Stimulated activated effector memory CD8-positive, alpha-beta T cell treated with anti-CD3 and anti-CD28 coated beads, Interleukin-12 subunit alpha, Interleukin-12 subunit beta, amount 100 ng/mL, for 72 hours (primary cell): ENCODE data around the gene STS.

ENCODE experiments used
- ATAC-seq: fragments of 150-1000 bp; cut with Tn5 transposase; 2 replicates; pipeline ENCODE4 v1.10.0; 2021
- DNase-seq, 2 donors: peaks; one replicate each; pipeline ENCODE4 v3.0.0; 2021 to 2022; ENCODE audit warnings: low spot score in 2 of 2
- H3K27ac Mint-ChIP-seq: one replicate; pipeline ENCODE4 v1.8.0; 2022; ENCODE audit warnings: mild to moderate bottlenecking, mixed read lengths
- H3K36me3 Mint-ChIP-seq: one replicate; pipeline ENCODE4 v1.8.0; 2022; ENCODE audit warnings: mild to moderate bottlenecking, mixed read lengths
- H3K4me1 Mint-ChIP-seq: one replicate; pipeline ENCODE4 v1.8.0; 2022; ENCODE audit warnings: mixed read lengths
- H3K4me3 Mint-ChIP-seq: one replicate; pipeline ENCODE4 v1.8.0; 2022; ENCODE audit warnings: mild to moderate bottlenecking, mixed read lengths
- H3K9me3 Mint-ChIP-seq: one replicate; pipeline ENCODE4 v1.8.0; 2022; ENCODE audit warnings: mixed read lengths

The STS gene

GRCh38 chrX:7147413-7147977 lies at the start of gene STS:
STS (plus strand) TSS chrX:7147712; CDS start chrX:7253200, 105,488 bp downstream.
- peak within 1 kb of the TSS; percentile 71 for H3K4me3 Mint-ChIP-seq
- peaks cover 25% of the 10 kb centered on the region for H3K36me3 Mint-ChIP-seq
- DNase-seq = peak in 1 of 2 donors; percentile 56
- no peaks in the 10 kb centered on the region for H3K9me3 Mint-ChIP-seq
- peak within 1 kb of the TSS; percentile 85 for H3K27ac Mint-ChIP-seq
- peak; percentile 63 for ATAC-seq
- peaks cover 7% of the 10 kb centered on the region for H3K4me1 Mint-ChIP-seq

DNA sequence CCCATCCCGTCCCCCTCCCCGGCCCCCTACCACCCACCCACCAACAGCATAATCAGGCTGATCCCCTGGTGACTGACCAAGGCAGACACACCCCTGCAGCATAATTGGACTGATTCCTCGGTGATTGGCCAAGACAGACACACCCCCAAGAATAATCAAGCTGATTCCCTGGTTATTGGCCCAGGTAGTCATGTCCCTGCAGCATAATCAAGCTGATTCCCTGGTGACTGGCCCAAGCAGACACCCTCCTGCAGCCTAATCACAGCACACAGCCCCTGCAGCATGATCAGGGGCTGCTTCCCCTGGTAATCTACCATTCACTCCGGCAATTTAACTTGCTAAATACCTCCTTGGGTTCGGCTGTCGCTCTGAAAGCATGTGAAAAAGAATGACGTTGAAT lies 47.5 kb upstream of the STS start:
- H3K4me1 Mint-ChIP-seq = peaks cover 5% of the 10 kb centered on the region
- H3K36me3 Mint-ChIP-seq = peaks cover 17% of the 10 kb centered on the region
- H3K9me3 Mint-ChIP-seq = no peaks in the 10 kb centered on the region
- DNase-seq = no peak
- no peak for ATAC-seq
- no peak overlapping the region for H3K4me3 Mint-ChIP-seq
- H3K27ac Mint-ChIP-seq = no peak overlapping the region

DNA sequence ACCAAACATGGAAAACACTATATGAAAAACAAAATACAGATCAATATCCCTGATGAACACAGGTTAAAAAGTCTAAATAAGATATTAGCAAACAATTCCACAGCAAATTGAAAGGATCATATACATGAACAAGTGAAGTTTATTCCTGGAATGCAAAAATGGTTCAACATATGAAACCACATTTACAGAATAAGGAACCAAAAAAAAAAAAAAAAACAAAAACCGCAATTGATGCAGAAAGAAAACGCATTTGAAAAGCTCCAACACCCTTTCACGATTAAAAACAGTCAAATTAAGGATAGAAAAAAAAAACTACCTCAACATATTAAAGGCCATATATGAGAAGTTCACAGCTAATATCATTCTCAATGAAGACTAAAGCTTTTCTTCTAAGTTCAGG lies 45.4 kb upstream of the STS start:
- ATAC-seq (no peak), DNase-seq (no peak)
- H3K4me1 Mint-ChIP-seq = peaks cover 5% of the 10 kb centered on the region

GRCh38 chrX:7106649-7107048 lies 40.9 kb upstream of the STS start:
- no peak overlapping the region for H3K4me3 Mint-ChIP-seq
- peaks cover 16% of the 10 kb centered on the region for H3K4me1 Mint-ChIP-seq
- ATAC-seq = no peak
- no peaks in the 10 kb centered on the region for H3K9me3 Mint-ChIP-seq
- H3K27ac Mint-ChIP-seq = no peak overlapping the region
- H3K36me3 Mint-ChIP-seq = peaks cover 22% of the 10 kb centered on the region
- DNase-seq = no peak

More for the DNA sequence above, 45.4 kb upstream of the STS start:
- Mint-ChIP-seq H3K27ac (no peak overlapping the region), H3K36me3 (peaks cover 22% of the 10 kb centered on the region), H3K4me3 (no peak overlapping the region), H3K9me3 (no peaks in the 10 kb centered on the region)

DNA sequence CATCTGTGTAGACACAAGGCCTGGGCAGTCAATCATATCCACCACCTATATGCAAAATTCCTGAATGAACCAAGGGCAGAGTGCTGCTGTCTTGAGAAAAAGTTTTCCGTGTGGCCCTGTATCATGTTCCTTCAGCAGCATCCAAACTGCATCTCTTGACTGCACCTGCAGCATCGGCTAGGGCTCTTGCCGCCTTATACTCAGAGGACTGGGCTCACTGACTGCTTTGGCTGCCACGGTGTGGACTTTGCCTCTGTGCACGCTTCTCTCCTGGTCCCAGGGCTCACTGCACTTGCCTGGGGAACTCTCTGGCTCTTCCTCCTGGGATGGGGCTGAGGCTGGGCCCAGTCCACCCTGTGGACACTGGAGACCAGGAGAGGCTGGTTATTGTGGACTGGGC lies 39.5 kb upstream of the STS start:
- no peak overlapping the region for H3K4me3 Mint-ChIP-seq
- H3K36me3 Mint-ChIP-seq = peaks cover 21% of the 10 kb centered on the region
- no peak for DNase-seq
- no peak for ATAC-seq
- peaks cover 16% of the 10 kb centered on the region for H3K4me1 Mint-ChIP-seq
- peak overlapping the region; percentile 54 for H3K27ac Mint-ChIP-seq
- no peaks in the 10 kb centered on the region for H3K9me3 Mint-ChIP-seq

DNA sequence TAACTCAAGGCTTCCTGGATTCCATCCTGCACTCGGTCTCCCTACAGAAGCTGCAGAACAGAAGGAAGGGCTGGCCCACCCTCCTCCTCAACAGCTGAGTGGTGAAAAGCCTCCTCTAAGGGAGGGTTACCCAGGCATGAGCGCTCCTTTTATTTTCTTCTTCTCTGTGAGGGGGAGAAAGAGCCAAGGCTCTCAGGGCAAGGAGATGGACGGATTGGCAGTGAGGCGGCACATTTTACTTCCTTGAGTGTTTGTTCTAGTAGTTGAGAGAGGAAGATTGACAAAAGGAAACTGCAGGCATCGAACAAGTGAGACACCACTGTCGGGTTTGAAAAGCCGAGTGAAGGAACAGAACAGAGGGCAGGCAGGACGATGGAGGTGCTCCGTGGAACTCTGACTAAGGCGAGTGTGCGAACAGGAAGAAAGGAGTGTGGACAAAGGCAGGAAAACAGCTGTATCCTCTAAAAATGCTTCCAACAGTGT lies 38.4 kb upstream of the STS start:
- peaks cover 15% of the 10 kb centered on the region for H3K36me3 Mint-ChIP-seq
- no peaks in the 10 kb centered on the region for H3K9me3 Mint-ChIP-seq
- H3K27ac Mint-ChIP-seq = peak overlapping the region; percentile 54
- DNase-seq (no peak), ATAC-seq (no peak)
- peaks cover 16% of the 10 kb centered on the region for H3K4me1 Mint-ChIP-seq
- peak overlapping the region; percentile 27 for H3K4me3 Mint-ChIP-seq

- Mint-ChIP-seq H3K27ac (peak overlapping the region; percentile 56), H3K4me1 (peaks cover 16% of the 10 kb centered on the region), H3K9me3 (no peaks in the 10 kb centered on the region), H3K36me3 (peaks cover 4% of the 10 kb centered on the region), H3K4me3 (no peak overlapping the region)
- DNase-seq (no peak), ATAC-seq (no peak)
Measured at GRCh38 chrX:7109838-7110793, 37.4 kb upstream of the STS start.

DNA sequence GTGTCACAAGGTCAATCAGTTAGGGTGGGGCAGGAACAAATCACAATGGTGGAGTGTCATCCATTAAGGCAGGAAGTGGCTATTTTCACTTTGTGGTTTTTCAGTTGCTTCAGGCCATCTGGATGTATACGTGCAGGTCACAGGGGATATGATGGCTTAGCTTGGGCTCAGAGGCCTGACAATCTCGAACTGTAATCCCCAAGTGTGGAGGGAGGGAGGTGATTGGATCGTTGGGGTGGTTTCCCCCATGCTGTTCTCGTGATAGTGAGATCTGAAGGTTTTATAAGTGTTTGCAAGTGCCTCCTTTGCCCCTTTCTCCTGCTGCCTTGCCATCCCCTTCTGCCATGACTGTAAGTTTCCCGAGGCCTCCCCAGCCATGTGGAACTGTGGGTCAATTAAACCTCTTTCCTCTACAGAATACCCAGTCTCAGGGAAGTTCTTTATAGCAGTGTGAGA lies 36.7 kb upstream of the STS start:
- ATAC-seq (no peak), DNase-seq (no peak)
- peaks cover 21% of the 10 kb centered on the region for H3K4me1 Mint-ChIP-seq
- H3K27ac Mint-ChIP-seq = peak overlapping the region; percentile 56
- no peak overlapping the region for H3K4me3 Mint-ChIP-seq
- no peaks in the 10 kb centered on the region for H3K9me3 Mint-ChIP-seq
- H3K36me3 Mint-ChIP-seq = no peaks in the 10 kb centered on the region

GRCh38 chrX:7111518-7111917 lies 36.0 kb upstream of the STS start:
- ATAC-seq = no peak
- Mint-ChIP-seq H3K9me3 (no peaks in the 10 kb centered on the region), H3K4me3 (no peak overlapping the region), H3K4me1 (peaks cover 21% of the 10 kb centered on the region), H3K27ac (no peak overlapping the region), H3K36me3 (no peaks in the 10 kb centered on the region)
- DNase-seq = no peak

GRCh38 chrX:7112071-7112470 lies 35.4 kb upstream of the STS start:
- peaks cover 26% of the 10 kb centered on the region for H3K4me1 Mint-ChIP-seq
- H3K9me3 Mint-ChIP-seq = no peaks in the 10 kb centered on the region
- no peak for ATAC-seq
- no peaks in the 10 kb centered on the region for H3K36me3 Mint-ChIP-seq
- H3K4me3 Mint-ChIP-seq = no peak overlapping the region
- no peak overlapping the region for H3K27ac Mint-ChIP-seq
- no peak for DNase-seq

- ATAC-seq = no peak
- Mint-ChIP-seq H3K4me1 (peaks cover 26% of the 10 kb centered on the region), H3K9me3 (no peaks in the 10 kb centered on the region), H3K4me3 (no peak overlapping the region), H3K36me3 (no peaks in the 10 kb centered on the region), H3K27ac (no peak overlapping the region)
- no peak for DNase-seq
Measured at GRCh38 chrX:7115557-7115956, 32.0 kb upstream of the STS start.

GRCh38 chrX:7116081-7116480 lies 31.4 kb upstream of the STS start:
- ATAC-seq (no peak), DNase-seq (no peak)
- H3K4me3 Mint-ChIP-seq = no peak overlapping the region
- H3K36me3 Mint-ChIP-seq = no peaks in the 10 kb centered on the region
- H3K9me3 Mint-ChIP-seq = no peaks in the 10 kb centered on the region
- peaks cover 26% of the 10 kb centered on the region for H3K4me1 Mint-ChIP-seq
- no peak overlapping the region for H3K27ac Mint-ChIP-seq

GRCh38 chrX:7117587-7117986 lies 29.9 kb upstream of the STS start:
- DNase-seq = no peak
- peak overlapping the region; percentile 81 for H3K27ac Mint-ChIP-seq
- H3K9me3 Mint-ChIP-seq = no peaks in the 10 kb centered on the region
- no peaks in the 10 kb centered on the region for H3K36me3 Mint-ChIP-seq
- ATAC-seq = no peak
- peaks cover 30% of the 10 kb centered on the region for H3K4me1 Mint-ChIP-seq
- H3K4me3 Mint-ChIP-seq = no peak overlapping the region

- ATAC-seq (no peak), DNase-seq (no peak)
- H3K9me3 Mint-ChIP-seq = no peaks in the 10 kb centered on the region
- H3K4me3 Mint-ChIP-seq = no peak overlapping the region
- no peak overlapping the region for H3K27ac Mint-ChIP-seq
- peaks cover 9% of the 10 kb centered on the region for H3K36me3 Mint-ChIP-seq
- H3K4me1 Mint-ChIP-seq = peaks cover 30% of the 10 kb centered on the region
Measured at GRCh38 chrX:7119950-7120877, 27.3 kb upstream of the STS start.

DNA sequence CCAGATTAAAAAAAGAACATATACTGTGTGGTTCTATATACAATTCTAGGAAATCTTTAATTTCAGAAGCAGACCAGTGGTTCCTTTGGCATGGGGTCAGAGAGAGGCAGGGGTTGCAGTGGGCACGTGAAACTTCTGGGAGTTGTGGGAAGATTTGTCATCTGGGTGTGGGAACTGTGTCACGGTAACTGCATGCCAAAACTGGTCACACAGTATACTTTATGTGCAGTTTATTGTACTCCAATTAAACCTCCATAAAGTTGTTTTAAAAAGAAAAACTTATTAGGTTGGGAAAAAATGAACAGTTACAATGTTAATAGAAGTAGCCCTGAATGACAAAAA lies 26.7 kb upstream of the STS start:
- H3K4me1 Mint-ChIP-seq = peaks cover 26% of the 10 kb centered on the region
- H3K4me3 Mint-ChIP-seq = no peak overlapping the region
- ATAC-seq = no peak
- H3K27ac Mint-ChIP-seq = no peak overlapping the region
- peaks cover 9% of the 10 kb centered on the region for H3K36me3 Mint-ChIP-seq
- no peaks in the 10 kb centered on the region for H3K9me3 Mint-ChIP-seq
- no peak for DNase-seq
